ENCODE results near the gene C1orf21. TPM values are rescaled to one million over a fixed set of nuclear protein-coding genes. Genes with fewer than 3 reads are reported as not detected.

Gene C1orf21
- polyA plus RNA-seq, 1 of the 3 experiments (the other 2 are of a cell fraction) = 4.8 TPM

- Histone ChIP-seq H4K20me1 (ENCODE audit: insufficient read depth) (no peaks in the 10 kb centered on the region), H3K9me3 (no peaks in the 10 kb centered on the region), H3K27me3 (ENCODE audit: insufficient read depth) (no peaks in the 10 kb centered on the region), H2AFZ (ENCODE audit: low read depth) (no peak overlapping the region), H3K27ac (ENCODE audit: low read depth in 2 of 2, low read length in 1 of 2) (no peak overlapping the region), H3K4me3 (ENCODE audit: low read depth in 2 of 2, low read length in 1 of 2) (no peak overlapping the region), H3K36me3 (replicated peaks in 1 of 2; ENCODE audit: control insufficient read depth in 1 of 2, insufficient read depth in 2 of 2, low read length in 1 of 2) (peaks cover 12 to 13% of the 10 kb centered on the region in 2 experiments), H3K9me2 (no peaks in the 10 kb centered on the region), H3K9ac (no peak overlapping the region), H3K4me2 (no peak overlapping the region), H3K4me1 (ENCODE audit: control insufficient read depth in 1 of 2, insufficient read depth in 2 of 2, low read depth in 1 of 2, low read length in 1 of 2) (peaks cover 5 to 17% of the 10 kb centered on the region in 2 experiments; a peak in 3 of 4 replicates), H3K79me2 (ENCODE audit: insufficient read depth) (no peaks in the 10 kb centered on the region), H3F3A (replicated peaks; ENCODE audit: insufficient read depth) (peaks cover 3% of the 10 kb centered on the region)
- ChIA-PET CTCF (interaction anchor here (1.0 kb wide), 2 partner anchors 11 to 26 kb away, joined by 3 read pairs; no protein-coding TSS in a partner anchor), POLR2A (no interaction called here)
- 92% methylated on average over 3 of the region's 3 CpGs for WGBS (ENCODE audit: low lambda C conversion rate)
- TF ChIP-seq RFX5 (IDR thresholded peaks at IDR 0.05; ENCODE audit: low read length) = no peak
- TF ChIP-seq RCOR1 (IDR thresholded peaks at IDR 0.05; ENCODE audit: low read length) = no peak
- TF ChIP-seq GATA2 (CRISPR knock-in tag; IDR thresholded peaks at IDR 0.05) = no peak
- no peak for TF ChIP-seq USF1 (IDR thresholded peaks at IDR 0.05; ENCODE audit: borderline replicate concordance, low read depth)
- DNase-seq = no peak
Observed at GRCh38 chr1:184510110-184510509, 123.3 kb downstream of the C1orf21 start.

GRCh38 chr1:184512724-184513123, 125.9 kb downstream of the C1orf21 start:
- peaks cover 3% of the 10 kb centered on the region for H3F3A ChIP-seq (replicated peaks; ENCODE audit: insufficient read depth)
- H3K9me2 ChIP-seq = no peaks in the 10 kb centered on the region
- 94% methylated on average over 8 of the region's 8 CpGs for WGBS (ENCODE audit: low lambda C conversion rate)
- peaks cover 12 to 13% of the 10 kb centered on the region in 2 experiments for H3K36me3 ChIP-seq (replicated peaks in 1 of 2; ENCODE audit: control insufficient read depth in 1 of 2, insufficient read depth in 2 of 2, low read length in 1 of 2)
- H3K4me2 ChIP-seq = no peak overlapping the region
- no peaks in the 10 kb centered on the region for H3K27me3 ChIP-seq (ENCODE audit: insufficient read depth)
- no peak for TF ChIP-seq FOSL2 (IDR thresholded peaks at IDR 0.05; ENCODE audit: borderline replicate concordance, low read depth)
- no peak for TF ChIP-seq RFX5 (IDR thresholded peaks at IDR 0.05; ENCODE audit: low read length)
- TF ChIP-seq IRF3 (IDR thresholded peaks at IDR 0.05; ENCODE audit: low read depth, low read length) = no peak
- TF ChIP-seq ELF1 (IDR thresholded peaks at IDR 0.05) = no peak
- TF ChIP-seq REST (IDR thresholded peaks at IDR 0.05; ENCODE audit: low read depth, low read length) = no peak
- no peak for TF ChIP-seq JUND (IDR thresholded peaks at IDR 0.05)
- no peak for DNase-seq
- no peaks in the 10 kb centered on the region for H4K20me1 ChIP-seq (ENCODE audit: insufficient read depth)
- no peak overlapping the region for H2AFZ ChIP-seq (ENCODE audit: low read depth)
- no peaks in the 10 kb centered on the region for H3K79me2 ChIP-seq (ENCODE audit: insufficient read depth)
- H3K4me1 ChIP-seq (ENCODE audit: control insufficient read depth in 1 of 2, insufficient read depth in 2 of 2, low read depth in 1 of 2, low read length in 1 of 2) = peaks cover 5 to 9% of the 10 kb centered on the region in 2 experiments; a peak in 3 of 4 replicates
- H3K27ac ChIP-seq (ENCODE audit: low read depth in 2 of 2, low read length in 1 of 2) = no peak overlapping the region
- H3K9me3 ChIP-seq = no peaks in the 10 kb centered on the region
- H3K9ac ChIP-seq = no peak overlapping the region
- ChIA-PET POLR2A (no interaction called here), CTCF (interaction anchor here (0.7 to 2.0 kb wide), 3 partner anchors 20 to 1169 kb away, joined by 3 to 5 read pairs (median 4); no protein-coding TSS in a partner anchor)
- no peak overlapping the region for H3K4me3 ChIP-seq (ENCODE audit: low read depth in 2 of 2, low read length in 1 of 2)

Data from SK-N-SH (cell line).